HepG2 (cell line): Measurements from ENCODE around the gene ITGB2. TPM values are rescaled to one million over a fixed set of nuclear protein-coding genes. Genes with fewer than 3 reads are reported as not detected.

Source experiments
- BRD4 ChIP-seq: sonication (generic); formaldehyde crosslinking; IDR thresholded peaks from 2 replicates; pipeline ENCODE4 v1.4.0; 2020; ENCODE audit warnings: missing genetic modification reagents
- HES4 ChIP-seq: sonication (generic); formaldehyde crosslinking; IDR thresholded peaks from 2 replicates; pipeline ENCODE4 v1.9.0; 2021; ENCODE audit warnings: mild to moderate bottlenecking, missing genetic modification reagents, borderline replicate concordance
- HNRNPK ChIP-seq: fragments of 200-400 bp; formaldehyde crosslinking; IDR thresholded peaks from 2 replicates; pipeline ENCODE4 v1.6.1; 2018; ENCODE audit warnings: low read length, low read depth, moderate library complexity, mild to moderate bottlenecking; ENCODE audit not compliant: poor library complexity, severe bottlenecking
- KLF12 ChIP-seq: sonication (generic); formaldehyde crosslinking; IDR thresholded peaks from 2 replicates; pipeline ENCODE4 v1.4.0; 2020; ENCODE audit warnings: missing genetic modification reagents, borderline replicate concordance
- NBN ChIP-seq: fragments of 450-650 bp; conservative IDR thresholded peaks from 2 replicates; pipeline ENCODE4 v1.6.1; 2017
- NPAS2 ChIP-seq: sonication (generic); formaldehyde crosslinking; IDR thresholded peaks from 2 replicates; pipeline ENCODE4 v1.8.0; 2022; ENCODE audit warnings: mild to moderate bottlenecking, missing genetic modification reagents, borderline replicate concordance
- NR2F2 ChIP-seq: IDR thresholded peaks from 2 replicates; pipeline ENCODE4 v1.6.1; 2012; ENCODE audit warnings: low read depth, inconsistent platforms, borderline replicate concordance
- RXRA ChIP-seq: sonication (generic); formaldehyde crosslinking; IDR thresholded peaks from 2 replicates; pipeline ENCODE4 v1.5.1; 2020; ENCODE audit warnings: missing genetic modification reagents
- SOX5 ChIP-seq: IDR thresholded peaks from 2 replicates; pipeline ENCODE4 v1.6.1; 2016; ENCODE audit warnings: borderline replicate concordance
- SRY ChIP-seq: sonication (generic); formaldehyde crosslinking; IDR thresholded peaks from 2 replicates; pipeline ENCODE4 v1.8.0; 2022; ENCODE audit warnings: mild to moderate bottlenecking, missing genetic modification reagents
- THYN1 ChIP-seq: sonication (generic); formaldehyde crosslinking; IDR thresholded peaks from 2 replicates; pipeline ENCODE4 v1.8.1; 2023; ENCODE audit warnings: low read depth, mild to moderate bottlenecking, moderate library complexity, missing genetic modification reagents, borderline replicate concordance
- ZBTB7B ChIP-seq: sonication (generic); formaldehyde crosslinking; IDR thresholded peaks from 2 replicates; pipeline ENCODE4 v1.4.0; 2020; ENCODE audit warnings: missing genetic modification reagents
- ZNF432 ChIP-seq: sonication (generic); formaldehyde crosslinking; IDR thresholded peaks from 2 replicates; pipeline ENCODE4 v1.5.0; 2020; ENCODE audit warnings: missing genetic modification reagents, mild to moderate bottlenecking, borderline replicate concordance
- ZNF510 ChIP-seq: sonication (generic); formaldehyde crosslinking; IDR thresholded peaks from 2 replicates; pipeline ENCODE4 v1.4.0; 2020; ENCODE audit warnings: low read depth, mild to moderate bottlenecking, missing genetic modification reagents
- ZNF567 ChIP-seq: sonication (generic); formaldehyde crosslinking; IDR thresholded peaks from 2 replicates; pipeline ENCODE4 v1.8.1; 2023; ENCODE audit warnings: mild to moderate bottlenecking, missing genetic modification reagents, borderline replicate concordance
- ZNF615 ChIP-seq: sonication (generic); formaldehyde crosslinking; IDR thresholded peaks from 2 replicates; pipeline ENCODE4 v1.5.0; 2020; ENCODE audit warnings: mild to moderate bottlenecking, missing genetic modification reagents, borderline replicate concordance
- ZNF780A ChIP-seq: sonication (generic); formaldehyde crosslinking; IDR thresholded peaks from 2 replicates; pipeline ENCODE4 v1.8.0; 2022; ENCODE audit warnings: mild to moderate bottlenecking, missing genetic modification reagents, moderate library complexity
- polyA plus RNA-seq, 8 experiments: library from polyadenylated mRNA; depleted of rRNA in 3 of 8; stranded (reverse) in 7 of 8; unstranded in 1 of 8; fragments of >200 nt; fragmentation: Illumina TruSeq in 4 of 8; extraction: Trizol in 4 of 8; gene quantifications; 2 replicates each; pipeline versions ENCODE4 v1.2.1 to v1.2.3, GENCODE V29; 2011 to 2016; ENCODE audit warnings: low read depth in 4 of 8, missing spikeins in 1 of 8, mixed read lengths in 1 of 8; ENCODE audit not compliant: insufficient read depth in 1 of 8
- total RNA-seq, 5 experiments: library from RNA; depleted of rRNA; stranded (reverse); fragments of >200 nt; fragmentation: Illumina TruSeq; extraction: Trizol; gene quantifications; 2 replicates each; pipeline ENCODE4 v1.2.3, GENCODE V29; 2016; ENCODE audit warnings: low read depth in 1 of 5
- TF ChIP-seq, protein P1 (sequence below): sonication (generic); formaldehyde crosslinking; IDR thresholded peaks from 2 replicates; pipeline ENCODE4 v1.9.0; 2021; ENCODE audit warnings: mild to moderate bottlenecking, missing genetic modification reagents
- TF ChIP-seq, protein P2 (sequence below): sonication (generic); formaldehyde crosslinking; IDR thresholded peaks from 2 replicates; pipeline ENCODE4 v1.5.0; 2020; ENCODE audit warnings: missing genetic modification reagents, mild to moderate bottlenecking, borderline replicate concordance
- TF ChIP-seq, protein P3 (sequence below): sonication (generic); formaldehyde crosslinking; IDR thresholded peaks from 2 replicates; pipeline ENCODE4 v1.8.1; 2023; ENCODE audit warnings: mild to moderate bottlenecking, missing genetic modification reagents

The ITGB2 gene
- total and polyA plus RNA-seq, 2 of the 13 experiments (the other 11 are each of a cell fraction or from before 2014, with no cell fraction given): 4.2 to 18.0 TPM

DNA sequence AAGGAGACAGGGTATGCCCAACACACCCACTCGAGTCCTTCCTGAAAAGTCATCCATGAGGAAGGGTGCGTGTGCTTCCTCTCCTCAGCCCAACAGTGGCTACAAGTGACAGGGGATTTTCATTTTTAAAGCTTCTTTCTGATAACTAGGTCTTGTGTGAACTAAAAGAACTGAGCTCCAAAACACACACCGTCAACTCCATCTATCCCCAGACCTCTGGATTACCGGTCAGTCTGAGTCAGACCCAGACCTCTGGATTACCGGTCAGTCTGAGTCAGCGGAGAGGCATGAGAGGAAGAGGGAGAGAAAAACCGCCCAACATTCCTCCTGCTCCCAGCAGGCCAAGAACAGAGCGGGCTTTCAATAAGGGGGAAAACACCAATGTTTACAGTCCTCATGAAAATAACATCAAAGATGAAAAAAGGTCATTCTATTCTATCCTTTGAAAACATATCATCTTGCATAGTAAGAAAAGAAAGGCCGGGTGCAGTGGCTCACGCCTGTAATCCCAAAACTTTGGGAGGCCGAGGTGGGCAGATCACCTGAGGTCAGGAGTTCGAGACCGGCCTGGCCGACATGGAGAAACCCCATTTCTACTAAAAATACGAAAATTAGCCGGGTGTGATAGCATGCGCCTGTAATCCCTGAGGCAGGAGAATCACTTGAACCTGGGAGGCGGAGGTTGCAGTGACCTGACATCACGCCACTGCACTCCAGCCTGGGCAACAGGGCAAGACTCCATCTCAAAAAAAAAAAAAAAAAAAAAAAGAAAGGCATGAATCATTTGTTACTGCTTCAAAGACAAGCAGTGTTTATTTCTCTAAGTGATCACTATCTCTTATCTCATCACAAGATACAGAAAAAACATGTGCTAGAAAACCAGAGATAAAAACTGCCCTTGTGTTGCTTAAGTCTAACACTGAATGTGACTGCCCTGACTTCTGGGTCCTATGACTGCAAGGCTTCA lies 50.6 kb downstream of the ITGB2 start (continued):
- TF ChIP-seq, protein P1, sequence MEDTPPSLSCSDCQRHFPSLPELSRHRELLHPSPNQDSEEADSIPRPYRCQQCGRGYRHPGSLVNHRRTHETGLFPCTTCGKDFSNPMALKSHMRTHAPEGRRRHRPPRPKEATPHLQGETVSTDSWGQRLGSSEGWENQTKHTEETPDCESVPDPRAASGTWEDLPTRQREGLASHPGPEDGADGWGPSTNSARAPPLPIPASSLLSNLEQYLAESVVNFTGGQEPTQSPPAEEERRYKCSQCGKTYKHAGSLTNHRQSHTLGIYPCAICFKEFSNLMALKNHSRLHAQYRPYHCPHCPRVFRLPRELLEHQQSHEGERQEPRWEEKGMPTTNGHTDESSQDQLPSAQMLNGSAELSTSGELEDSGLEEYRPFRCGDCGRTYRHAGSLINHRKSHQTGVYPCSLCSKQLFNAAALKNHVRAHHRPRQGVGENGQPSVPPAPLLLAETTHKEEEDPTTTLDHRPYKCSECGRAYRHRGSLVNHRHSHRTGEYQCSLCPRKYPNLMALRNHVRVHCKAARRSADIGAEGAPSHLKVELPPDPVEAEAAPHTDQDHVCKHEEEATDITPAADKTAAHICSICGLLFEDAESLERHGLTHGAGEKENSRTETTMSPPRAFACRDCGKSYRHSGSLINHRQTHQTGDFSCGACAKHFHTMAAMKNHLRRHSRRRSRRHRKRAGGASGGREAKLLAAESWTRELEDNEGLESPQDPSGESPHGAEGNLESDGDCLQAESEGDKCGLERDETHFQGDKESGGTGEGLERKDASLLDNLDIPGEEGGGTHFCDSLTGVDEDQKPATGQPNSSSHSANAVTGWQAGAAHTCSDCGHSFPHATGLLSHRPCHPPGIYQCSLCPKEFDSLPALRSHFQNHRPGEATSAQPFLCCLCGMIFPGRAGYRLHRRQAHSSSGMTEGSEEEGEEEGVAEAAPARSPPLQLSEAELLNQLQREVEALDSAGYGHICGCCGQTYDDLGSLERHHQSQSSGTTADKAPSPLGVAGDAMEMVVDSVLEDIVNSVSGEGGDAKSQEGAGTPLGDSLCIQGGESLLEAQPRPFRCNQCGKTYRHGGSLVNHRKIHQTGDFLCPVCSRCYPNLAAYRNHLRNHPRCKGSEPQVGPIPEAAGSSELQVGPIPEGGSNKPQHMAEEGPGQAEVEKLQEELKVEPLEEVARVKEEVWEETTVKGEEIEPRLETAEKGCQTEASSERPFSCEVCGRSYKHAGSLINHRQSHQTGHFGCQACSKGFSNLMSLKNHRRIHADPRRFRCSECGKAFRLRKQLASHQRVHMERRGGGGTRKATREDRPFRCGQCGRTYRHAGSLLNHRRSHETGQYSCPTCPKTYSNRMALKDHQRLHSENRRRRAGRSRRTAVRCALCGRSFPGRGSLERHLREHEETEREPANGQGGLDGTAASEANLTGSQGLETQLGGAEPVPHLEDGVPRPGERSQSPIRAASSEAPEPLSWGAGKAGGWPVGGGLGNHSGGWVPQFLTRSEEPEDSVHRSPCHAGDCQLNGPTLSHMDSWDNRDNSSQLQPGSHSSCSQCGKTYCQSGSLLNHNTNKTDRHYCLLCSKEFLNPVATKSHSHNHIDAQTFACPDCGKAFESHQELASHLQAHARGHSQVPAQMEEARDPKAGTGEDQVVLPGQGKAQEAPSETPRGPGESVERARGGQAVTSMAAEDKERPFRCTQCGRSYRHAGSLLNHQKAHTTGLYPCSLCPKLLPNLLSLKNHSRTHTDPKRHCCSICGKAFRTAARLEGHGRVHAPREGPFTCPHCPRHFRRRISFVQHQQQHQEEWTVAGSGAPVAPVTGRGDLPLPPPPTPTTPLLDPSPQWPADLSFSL: no peak
- TF ChIP-seq BRD4 (CRISPR knock-in tag) (no peak), HES4 (CRISPR knock-in tag) (no peak), ZNF510 (no peak), THYN1 (CRISPR knock-in tag) (no peak), ZNF780A (no peak), NR2F2 (no peak), SRY (CRISPR knock-in tag) (no peak), HNRNPK (no peak), ZNF615 (no peak), KLF12 (CRISPR knock-in tag) (no peak), ZBTB7B (CRISPR knock-in tag) (no peak), NPAS2 (no peak), SOX5 (CRISPR knock-in tag) (peak; percentile 81), NBN (no peak), ZNF432 (CRISPR knock-in tag) (no peak), ZNF567 (no peak), RXRA (peak; percentile 57; the same call in 1 of the 2 replicates)
- TF ChIP-seq, protein P2, sequence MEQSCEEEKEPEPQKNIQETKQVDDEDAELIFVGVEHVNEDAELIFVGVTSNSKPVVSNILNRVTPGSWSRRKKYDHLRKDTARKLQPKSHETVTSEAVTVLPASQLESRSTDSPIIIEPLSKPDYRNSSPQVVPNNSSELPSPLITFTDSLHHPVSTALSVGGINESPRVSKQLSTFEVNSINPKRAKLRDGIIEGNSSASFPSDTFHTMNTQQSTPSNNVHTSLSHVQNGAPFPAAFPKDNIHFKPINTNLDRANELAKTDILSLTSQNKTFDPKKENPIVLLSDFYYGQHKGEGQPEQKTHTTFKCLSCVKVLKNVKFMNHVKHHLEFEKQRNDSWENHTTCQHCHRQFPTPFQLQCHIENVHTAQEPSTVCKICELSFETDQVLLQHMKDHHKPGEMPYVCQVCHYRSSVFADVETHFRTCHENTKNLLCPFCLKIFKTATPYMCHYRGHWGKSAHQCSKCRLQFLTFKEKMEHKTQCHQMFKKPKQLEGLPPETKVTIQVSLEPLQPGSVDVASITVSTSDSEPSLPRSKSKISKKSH (CRISPR knock-in tag): no peak
- TF ChIP-seq, protein P3, sequence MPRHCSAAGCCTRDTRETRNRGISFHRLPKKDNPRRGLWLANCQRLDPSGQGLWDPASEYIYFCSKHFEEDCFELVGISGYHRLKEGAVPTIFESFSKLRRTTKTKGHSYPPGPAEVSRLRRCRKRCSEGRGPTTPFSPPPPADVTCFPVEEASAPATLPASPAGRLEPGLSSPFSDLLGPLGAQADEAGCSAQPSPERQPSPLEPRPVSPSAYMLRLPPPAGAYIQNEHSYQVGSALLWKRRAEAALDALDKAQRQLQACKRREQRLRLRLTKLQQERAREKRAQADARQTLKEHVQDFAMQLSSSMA (CRISPR knock-in tag): no peak
